Activated B cell treated with CpG ODN at 0.5 μM for 24 hours (primary cell): ENCODE measurements around the gene BCKDHA. TPM values are rescaled to one million over a fixed set of nuclear protein-coding genes. Genes with fewer than 3 reads are reported as not detected.

Source experiments
- ATAC-seq: fragments of 200-7000 bp; cut with Tn5 transposase; one replicate; pipeline ENCODE4 v1.10.0; 2021; ENCODE audit warnings: low read depth, mild to moderate bottlenecking, moderate library complexity
- CTCF ChIA-PET: fragments of 350-600 bp; sonication (Branson Sonifier 250); formaldehyde crosslinking; loops from one replicate; lab custom pipeline; 2021; ENCODE audit warnings: antibody characterized with exemption; lab: Charles Lee
- POLR2A ChIA-PET: fragments of 350-600 bp; sonication (Branson Sonifier 250); formaldehyde crosslinking; loops from one replicate; lab custom pipeline; 2021; ENCODE audit warnings: antibody characterized with exemption; lab: Charles Lee
- DNase-seq: peaks from one replicate; pipeline ENCODE4 v3.0.0; 2022
- H3K27ac Mint-ChIP-seq: one replicate; pipeline ENCODE4 v1.8.0; 2020; ENCODE audit warnings: mixed read lengths
- H3K27me3 Mint-ChIP-seq: one replicate; pipeline ENCODE4 v1.8.0; 2021; ENCODE audit warnings: mixed read lengths
- H3K36me3 Mint-ChIP-seq: one replicate; pipeline ENCODE4 v1.8.0; 2021; ENCODE audit warnings: low read depth, mixed read lengths
- H3K4me1 Mint-ChIP-seq: one replicate; pipeline ENCODE4 v1.8.0; 2021; ENCODE audit warnings: mixed read lengths
- H3K4me3 Mint-ChIP-seq: one replicate; pipeline ENCODE4 v1.8.0; 2020; ENCODE audit warnings: mild to moderate bottlenecking, mixed read lengths
- H3K9me3 Mint-ChIP-seq: one replicate; pipeline ENCODE4 v1.8.0; 2020; ENCODE audit warnings: mixed read lengths
- CTCF ChIP-seq: fragments of 200-600 bp; IDR thresholded peaks from one replicate; pipeline ENCODE4 v1.8.0; 2022; ENCODE audit warnings: antibody characterized with exemption, mild to moderate bottlenecking
- intact Hi-C: fragments of 100-400 bp; cut with micrococcal nuclease; formaldehyde crosslinking; loops from one replicate; pipeline ENCODE4 v1.15.1; 2024
- total RNA-seq: library from RNA; stranded (reverse); gene quantifications from 2 replicates; pipeline ENCODE4 v1.2.3, GENCODE V29; 2022

BCKDHA gene
- total RNA-seq, 1 donor from 2014 or later: 22.2 TPM

DNA sequence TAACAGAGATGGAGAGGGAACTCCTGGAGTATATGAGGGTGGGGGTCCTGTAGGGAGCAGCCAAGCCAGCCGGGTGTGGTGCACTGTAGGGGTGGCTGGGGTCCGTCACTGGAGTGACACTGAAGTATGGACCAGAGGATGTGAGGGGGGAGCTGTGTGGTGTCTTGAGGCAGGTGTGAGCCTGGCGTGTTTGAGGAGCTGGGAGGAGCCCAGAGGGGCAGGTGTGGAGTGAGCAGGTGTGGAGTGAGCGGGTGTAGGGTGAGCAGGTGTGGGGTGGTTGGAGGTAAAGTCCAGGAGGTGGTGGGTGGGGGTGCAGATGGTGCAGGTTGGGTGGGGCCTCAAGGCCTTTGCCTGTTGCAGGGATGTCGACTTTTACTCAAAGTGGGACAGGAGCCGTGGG is 23.7 kb downstream of the BCKDHA start:
- TF ChIP-seq CTCF: no peak
- no peak overlapping the region for H3K4me3 Mint-ChIP-seq
- no peaks in the 10 kb centered on the region for H3K27me3 Mint-ChIP-seq

DNA sequence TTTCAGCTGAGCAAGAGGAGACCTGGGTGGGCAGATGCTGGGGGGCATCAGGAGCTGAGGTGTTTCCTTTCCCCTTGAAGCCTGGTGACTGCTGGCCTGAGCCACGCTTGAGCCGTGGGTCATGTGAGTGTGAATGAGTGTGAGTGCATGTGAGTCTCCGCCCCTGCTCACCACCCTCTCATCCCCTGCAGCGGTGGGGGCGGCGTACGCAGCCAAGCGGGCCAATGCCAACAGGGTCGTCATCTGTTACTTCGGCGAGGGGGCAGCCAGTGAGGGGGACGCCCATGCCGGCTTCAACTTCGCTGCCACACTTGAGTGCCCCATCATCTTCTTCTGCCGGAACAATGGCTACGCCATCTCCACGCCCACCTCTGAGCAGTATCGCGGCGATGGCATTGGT is 24.4 kb downstream of the BCKDHA start:
- ATAC-seq (no peak), DNase-seq (no peak)
- H3K4me1 Mint-ChIP-seq: peaks cover 3% of the 10 kb centered on the region
- no peak for TF ChIP-seq CTCF
- no peak overlapping the region for H3K27ac Mint-ChIP-seq
- CTCF ChIA-PET: no interaction called here
- H3K9me3 Mint-ChIP-seq: no peaks in the 10 kb centered on the region
- intact Hi-C loops: no loop called here
- H3K27me3 Mint-ChIP-seq: no peaks in the 10 kb centered on the region
- peaks cover 71% of the 10 kb centered on the region for H3K36me3 Mint-ChIP-seq
- no peak overlapping the region for H3K4me3 Mint-ChIP-seq
- POLR2A ChIA-PET: no interaction called here

More for the DNA sequence above, 23.7 kb downstream of the BCKDHA start:
- intact Hi-C loops: no loop called here
- no peak overlapping the region for H3K27ac Mint-ChIP-seq
- H3K4me1 Mint-ChIP-seq: no peaks in the 10 kb centered on the region
- H3K9me3 Mint-ChIP-seq: no peaks in the 10 kb centered on the region
- CTCF ChIA-PET: no interaction called here
- DNase-seq: no peak
- ATAC-seq: no peak
- peaks cover 74% of the 10 kb centered on the region for H3K36me3 Mint-ChIP-seq
- POLR2A ChIA-PET: no interaction called here

- Mint-ChIP-seq H3K27me3 (no peaks in the 10 kb centered on the region), H3K27ac (no peak overlapping the region), H3K36me3 (peaks cover 67% of the 10 kb centered on the region)
These were observed 24.8 kb downstream of the BCKDHA start for GRCh38 chr19:41422456-41422855.

DNA sequence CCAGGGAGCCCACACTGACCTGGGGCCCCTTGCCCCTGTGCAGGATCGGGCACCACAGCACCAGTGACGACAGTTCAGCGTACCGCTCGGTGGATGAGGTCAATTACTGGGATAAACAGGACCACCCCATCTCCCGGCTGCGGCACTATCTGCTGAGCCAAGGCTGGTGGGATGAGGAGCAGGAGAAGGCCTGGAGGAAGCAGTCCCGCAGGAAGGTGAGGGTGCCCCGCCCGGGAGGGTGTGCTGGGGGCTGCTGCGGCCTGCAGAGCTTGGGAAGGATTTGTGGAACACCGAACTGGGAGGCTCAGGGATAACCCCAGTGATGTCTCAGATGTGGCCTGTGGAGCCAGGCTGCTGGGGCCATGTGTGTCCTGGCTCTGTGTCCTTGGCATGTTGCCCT is 25.3 kb downstream of the BCKDHA start:
- TF ChIP-seq CTCF: no peak
- H3K9me3 Mint-ChIP-seq: no peaks in the 10 kb centered on the region
- H3K27ac Mint-ChIP-seq: no peak overlapping the region
- no peaks in the 10 kb centered on the region for H3K27me3 Mint-ChIP-seq
- peaks cover 11% of the 10 kb centered on the region for H3K4me1 Mint-ChIP-seq
- ATAC-seq: no peak
- H3K36me3 Mint-ChIP-seq: peaks cover 67% of the 10 kb centered on the region
- ChIA-PET POLR2A (interaction anchor here (0.7 kb wide), 1 partner anchor 330 kb away, joined by 4 read pairs; no protein-coding TSS in a partner anchor), CTCF (no interaction called here)
- DNase-seq: no peak
- intact Hi-C loops: no loop called here
- H3K4me3 Mint-ChIP-seq: no peak overlapping the region

More at GRCh38 chr19:41422456-41422855, 24.8 kb downstream of the BCKDHA start:
- intact Hi-C loops: no loop called here
- ChIA-PET CTCF (no interaction called here), POLR2A (interaction anchor here (0.7 kb wide), 1 partner anchor 331 kb away, joined by 4 read pairs; no protein-coding TSS in a partner anchor)
- Mint-ChIP-seq H3K4me1 (peaks cover 6% of the 10 kb centered on the region), H3K9me3 (no peaks in the 10 kb centered on the region), H3K4me3 (no peak overlapping the region)
- ATAC-seq (no peak), DNase-seq (no peak)
- TF ChIP-seq CTCF: no peak

GRCh38 chr19:41424335-41425173 is 26.9 kb downstream of the BCKDHA start:
- peaks cover 53% of the 10 kb centered on the region for H3K36me3 Mint-ChIP-seq
- POLR2A ChIA-PET: no interaction called here

More at GRCh38 chr19:41424335-41425173, 26.9 kb downstream of the BCKDHA start:
- intact Hi-C loops: no loop called here
- Mint-ChIP-seq H3K4me1 (peaks cover 16% of the 10 kb centered on the region), H3K4me3 (no peak overlapping the region), H3K27me3 (no peaks in the 10 kb centered on the region), H3K27ac (no peak overlapping the region), H3K9me3 (no peaks in the 10 kb centered on the region)
- no peak for DNase-seq
- CTCF ChIA-PET: interaction anchor here (0.5 kb wide), 1 partner anchor 86 kb away, joined by 4 read pairs; no protein-coding TSS in a partner anchor
- no peak for TF ChIP-seq CTCF
- no peak for ATAC-seq
